Inflammatory macrophage treated with lipopolysaccharide for 4 hours (primary cell): ENCODE results near the gene C6orf62.
"Not testable (repeated sequence)": the region's sequence is repeated elsewhere in the genome, so short reads cannot be mapped to it uniquely, and the experiment has no call there.

Source experiments
- DNase-seq: peaks from one replicate; pipeline ENCODE4 v3.0.0-alpha.2; 2020

C6orf62 gene

DNA sequence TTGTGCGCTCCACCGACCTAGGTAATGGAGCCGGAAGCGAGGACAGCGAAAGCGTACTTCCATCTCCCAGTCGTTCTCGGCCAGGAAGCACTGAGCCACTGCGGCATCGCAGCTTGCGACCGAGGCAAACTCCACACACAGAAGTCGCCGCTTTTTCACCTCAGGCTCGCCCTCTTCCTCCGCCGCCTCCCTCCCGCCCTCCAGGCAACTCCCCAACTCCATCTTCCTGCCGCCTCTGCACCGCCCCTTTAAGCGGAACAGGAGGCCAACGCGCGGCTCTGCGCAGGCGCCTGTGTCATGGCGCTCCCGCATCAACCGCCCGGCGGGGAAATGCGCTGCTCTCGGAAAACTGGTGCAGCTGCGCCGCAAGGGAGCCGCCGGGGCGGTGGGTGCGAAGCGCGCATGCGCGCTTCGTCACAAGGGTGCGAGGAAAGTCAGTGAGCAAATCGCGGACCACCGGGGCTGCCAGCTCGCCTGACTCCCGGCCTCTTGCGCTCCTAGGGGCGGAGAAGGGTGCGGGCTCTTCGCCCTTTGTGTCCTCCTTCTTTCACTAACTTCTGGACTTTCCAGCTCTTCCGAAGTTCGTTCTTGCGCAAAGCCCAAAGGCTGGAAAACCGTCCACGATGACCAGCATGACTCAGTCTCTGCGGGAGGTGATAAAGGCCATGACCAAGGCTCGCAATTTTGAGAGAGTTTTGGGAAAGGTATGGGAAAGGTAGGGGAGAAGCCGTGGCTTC, 52.1 kb downstream of the C6orf62 start, which contains the start of the genes ACOT13 and TDP2:
TSS of gene ACOT13 (plus strand) at position 437 of the 737 bp plus-strand sequence. CDS start at position 624, 187 bp downstream.
TSS of gene TDP2 (minus strand) at position 259 of the 737 bp plus-strand sequence. CDS start at position 222, 37 bp downstream.
- DNase-seq, result peak; percentile 97

- peak; percentile 10 for DNase-seq
Measured at GRCh38 chr6:24666097-24666640, 52.8 kb downstream of the C6orf62 start.

DNA sequence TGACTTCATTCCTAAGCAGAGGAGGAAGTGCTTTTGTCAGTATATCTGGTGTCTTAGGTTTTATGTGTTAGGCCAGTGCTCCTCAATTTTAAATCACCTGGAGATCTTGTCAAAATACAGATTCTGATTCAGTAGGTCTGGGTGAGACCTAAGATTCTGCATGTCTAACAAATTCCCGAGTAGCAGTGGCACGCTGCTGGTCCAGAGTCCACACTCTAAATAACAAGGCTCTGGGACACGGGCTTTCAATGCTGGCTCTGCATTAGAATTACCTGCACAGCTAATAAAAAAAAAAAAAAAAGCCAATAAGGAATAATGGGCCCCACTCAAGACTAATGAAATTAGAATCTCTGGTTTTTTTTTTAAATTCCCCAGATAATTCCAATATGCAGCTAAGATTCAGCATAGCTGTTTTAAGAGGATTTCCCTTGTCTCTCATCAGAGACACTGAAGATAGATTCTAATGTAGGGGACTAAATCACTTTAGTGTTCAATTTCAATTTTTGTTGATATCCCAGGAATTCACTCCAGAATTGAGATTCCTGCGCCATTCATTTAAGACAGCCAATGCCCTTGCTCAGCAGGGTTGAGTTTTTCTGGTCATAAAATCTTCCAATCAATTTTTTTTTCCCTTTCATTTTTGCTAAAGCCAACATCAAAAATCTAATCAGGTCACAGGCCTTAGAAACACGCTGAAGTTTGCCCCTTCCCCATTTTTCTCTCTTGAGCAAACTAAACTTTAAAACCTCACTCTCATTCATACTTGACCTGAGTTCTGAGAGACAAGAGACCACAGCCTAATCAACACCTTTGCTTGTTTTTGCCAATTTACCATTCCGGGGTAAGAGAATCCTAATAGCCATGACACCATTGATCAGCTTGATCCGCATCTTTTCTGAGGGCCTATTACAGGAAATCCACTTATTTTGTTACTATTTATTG, 54.6 kb downstream of the C6orf62 start:
- DNase-seq, result no peak

DNA sequence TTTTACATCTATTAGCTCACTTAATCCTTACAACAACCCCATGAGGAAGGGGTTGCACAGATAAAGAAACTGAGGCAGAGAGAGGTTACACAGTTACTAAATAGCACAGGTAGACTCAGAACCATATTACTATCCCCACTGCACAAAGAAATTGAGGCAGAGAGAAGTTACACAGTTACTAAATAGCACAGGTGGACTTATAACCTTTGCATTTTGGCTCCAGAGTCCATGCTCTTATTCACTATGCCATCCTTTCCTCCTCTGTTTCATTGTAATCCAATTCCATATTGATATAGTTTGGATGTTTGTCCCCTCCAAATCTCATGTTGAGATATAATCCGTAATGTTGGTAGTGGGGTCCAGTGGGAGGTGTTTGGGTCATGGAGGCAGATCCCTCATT, 55.8 kb downstream of the C6orf62 start:
- DNase-seq, result no peak

DNA sequence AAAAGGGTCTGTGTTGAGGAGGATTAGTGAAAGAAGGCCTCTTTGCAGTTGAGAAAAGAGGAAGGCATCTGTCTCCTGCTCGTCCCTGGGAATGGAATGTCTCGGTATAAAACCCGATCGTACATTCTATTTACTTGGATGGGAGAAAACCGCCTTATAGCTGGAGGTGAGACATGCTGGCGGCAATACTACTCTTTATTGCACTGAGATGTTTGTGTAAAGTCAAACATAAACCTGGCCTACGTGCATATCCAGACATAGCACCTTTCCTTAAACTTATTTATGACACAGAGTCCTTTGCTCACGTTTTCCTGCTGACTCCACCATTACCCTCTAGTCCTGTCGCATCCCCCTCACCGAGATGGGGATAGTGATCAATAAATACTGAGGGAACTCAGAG, 56.7 kb downstream of the C6orf62 start:
- DNase-seq, result no peak

- not testable (repeated sequence) for DNase-seq
Measured at GRCh38 chr6:24661759-24662158, 57.2 kb downstream of the C6orf62 start.

DNA sequence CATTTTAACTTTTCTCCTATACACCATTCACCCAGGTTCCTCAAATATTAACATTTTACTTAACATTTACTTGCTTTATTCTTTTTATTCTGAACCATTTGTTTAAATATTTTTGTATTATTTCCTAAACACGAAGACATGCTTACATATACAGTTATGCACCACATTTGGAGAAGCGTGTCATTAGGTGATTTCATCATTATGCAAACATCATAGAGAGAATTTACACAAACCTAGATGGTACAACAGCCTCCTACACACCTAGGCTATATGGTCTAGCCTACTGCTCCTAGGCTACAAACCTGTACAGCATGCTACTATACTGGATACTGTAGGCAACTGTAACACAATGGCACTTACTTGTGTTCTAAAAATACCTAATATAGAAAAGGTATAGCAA, 58.8 kb downstream of the C6orf62 start:
- DNase-seq, result peak; percentile 79

- peak; percentile 64 for DNase-seq
Measured at GRCh38 chr6:24659561-24659960, 59.4 kb downstream of the C6orf62 start.

- peak; percentile 98 for DNase-seq
Measured at GRCh38 chr6:24658573-24659560, 60.1 kb downstream of the C6orf62 start.

GRCh38 chr6:24655215-24655614, 63.7 kb downstream of the C6orf62 start:
- no peak for DNase-seq
